Stimulated activated CD4-positive, alpha-beta T cell treated with anti-CD3 and anti-CD28 coated beads, Interleukin-1b, Interleukin-23, amount 100 ng/mL, for 24 hours (primary cell): ENCODE results near the gene EVA1C.
"Not testable (repeated sequence)": the region's sequence is repeated elsewhere in the genome, so short reads cannot be mapped to it uniquely, and the experiment has no call there.

Experiments used
- DNase-seq, 4 experiments: peaks; one replicate each; pipeline ENCODE4 v3.0.0-alpha.2; 2020; ENCODE audit warnings: low read depth in 4 of 4, low spot score in 1 of 4

The EVA1C gene

DNA sequence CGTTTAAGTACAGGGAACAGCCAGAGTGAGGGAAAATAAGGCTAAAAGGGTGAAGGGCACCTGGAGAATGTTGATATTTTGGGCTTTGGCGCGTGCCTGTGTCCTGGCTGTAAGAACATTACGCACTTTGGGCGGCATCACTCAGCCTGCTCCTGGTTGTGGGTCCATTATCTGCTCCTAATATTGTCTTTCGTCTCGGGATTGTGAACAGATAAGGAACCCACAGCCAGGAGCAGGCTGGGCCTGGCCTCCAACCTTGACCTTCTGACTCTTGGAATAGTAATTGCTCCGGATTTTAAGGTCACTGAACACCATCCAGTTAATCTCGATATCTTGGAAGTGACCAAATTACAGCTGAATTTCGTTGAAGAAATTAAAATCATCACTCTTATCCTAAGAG is 111.0 kb downstream of the EVA1C start:
- no peak for DNase-seq

DNA sequence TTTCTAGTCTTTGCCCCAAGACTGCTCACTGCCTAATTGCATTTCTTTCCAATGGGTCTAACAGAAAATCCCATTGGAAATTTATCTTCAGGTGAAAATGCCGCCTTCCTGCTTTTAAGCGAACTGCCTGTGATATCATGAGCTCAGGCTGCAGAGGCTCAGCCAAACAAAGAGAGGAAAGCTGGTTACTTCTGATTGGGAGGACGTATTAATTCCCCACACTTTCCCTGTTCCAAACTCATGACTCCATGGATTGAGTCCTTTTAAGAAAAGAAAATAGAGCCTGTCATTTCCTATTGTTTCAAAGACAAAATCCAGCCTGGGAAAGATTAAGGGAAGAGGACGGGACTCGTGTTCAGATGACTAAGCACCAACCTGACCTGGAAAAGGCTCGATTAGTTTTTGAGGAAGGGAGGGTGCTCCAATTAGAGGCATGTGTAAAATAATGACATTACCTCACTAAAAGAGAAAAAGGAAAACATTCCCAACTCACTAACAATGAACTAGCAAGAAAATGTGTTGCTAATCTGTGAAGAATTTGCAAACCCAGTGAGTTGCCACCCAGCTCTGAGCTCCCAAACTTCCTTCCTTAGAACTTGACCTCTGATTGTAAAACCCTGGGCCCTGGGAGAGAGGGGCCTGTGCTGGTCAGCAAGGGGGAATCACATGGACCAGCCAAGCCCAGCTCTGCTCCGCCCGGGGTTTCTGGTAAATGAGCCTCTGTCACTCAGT is 111.6 kb downstream of the EVA1C start:
- DNase-seq = no peak

GRCh38 chr21:32525282-32525681 is 112.8 kb downstream of the EVA1C start:
- no peak for DNase-seq

DNA sequence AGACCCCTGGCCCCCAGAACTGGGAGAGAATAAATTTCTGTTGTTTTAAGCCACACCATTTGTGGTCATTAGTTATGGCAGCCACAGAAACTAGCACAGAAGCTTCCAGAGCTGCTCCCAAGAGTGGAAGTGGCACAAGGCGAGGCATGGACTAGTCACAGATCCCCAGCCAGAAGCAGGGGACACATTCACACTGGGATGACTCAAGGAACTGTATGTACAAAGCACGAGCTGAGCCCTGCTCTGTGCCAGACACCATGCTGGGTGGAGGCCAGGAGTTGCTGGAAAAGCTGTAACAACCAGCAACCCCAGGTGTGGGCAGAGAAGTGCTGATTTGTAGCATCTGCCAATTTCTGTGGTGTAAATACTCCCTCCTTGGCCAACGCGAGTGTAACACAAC is 117.2 kb downstream of the EVA1C start:
- no peak for DNase-seq

- not testable (repeated sequence) for DNase-seq
Observed at GRCh38 chr21:32530809-32531208, 118.3 kb downstream of the EVA1C start.

- DNase-seq = not testable (repeated sequence)
Observed at GRCh38 chr21:32531561-32531960, 119.1 kb downstream of the EVA1C start.

DNA sequence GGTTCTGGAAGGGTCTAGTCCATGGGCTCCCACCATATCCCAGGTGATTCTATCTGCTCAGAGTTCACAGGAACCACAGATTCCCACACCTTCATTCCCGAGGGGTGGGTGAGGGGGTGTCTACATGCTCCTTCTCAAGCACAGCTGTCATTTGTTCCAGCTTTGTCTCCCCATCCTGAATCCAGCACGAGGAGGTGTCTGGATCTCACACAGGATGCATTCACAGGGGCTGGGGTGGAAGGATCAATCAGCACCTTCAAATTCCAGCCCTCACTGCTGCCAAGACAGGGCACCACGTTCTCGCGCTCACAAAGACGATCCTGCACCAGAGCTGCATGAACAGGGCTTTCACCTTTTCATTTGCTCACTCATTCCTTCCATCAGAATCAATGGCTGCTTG is 120.1 kb downstream of the EVA1C start:
- no peak for DNase-seq

- DNase-seq = no peak
Observed at GRCh38 chr21:32533053-32533452, 120.5 kb downstream of the EVA1C start.

DNA sequence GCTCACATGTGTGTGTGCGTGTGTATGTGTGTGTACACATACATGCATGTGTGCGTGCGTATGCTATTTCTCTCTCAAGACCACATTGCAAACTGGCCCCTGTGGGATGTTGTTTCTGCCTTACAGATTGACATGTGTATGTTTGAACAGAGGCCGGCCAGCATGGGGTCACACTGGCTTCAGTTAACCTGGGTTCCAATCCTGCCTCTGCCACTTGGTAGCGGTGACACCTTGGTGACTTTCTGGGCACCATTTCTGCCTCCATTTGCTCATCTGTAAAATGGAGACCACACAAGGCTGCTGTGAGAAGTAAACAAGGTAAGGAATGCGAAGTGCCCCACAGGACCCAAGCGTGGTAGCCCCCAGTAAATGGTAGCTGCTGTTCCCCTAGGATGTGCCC is 121.1 kb downstream of the EVA1C start:
- no peak for DNase-seq

DNA sequence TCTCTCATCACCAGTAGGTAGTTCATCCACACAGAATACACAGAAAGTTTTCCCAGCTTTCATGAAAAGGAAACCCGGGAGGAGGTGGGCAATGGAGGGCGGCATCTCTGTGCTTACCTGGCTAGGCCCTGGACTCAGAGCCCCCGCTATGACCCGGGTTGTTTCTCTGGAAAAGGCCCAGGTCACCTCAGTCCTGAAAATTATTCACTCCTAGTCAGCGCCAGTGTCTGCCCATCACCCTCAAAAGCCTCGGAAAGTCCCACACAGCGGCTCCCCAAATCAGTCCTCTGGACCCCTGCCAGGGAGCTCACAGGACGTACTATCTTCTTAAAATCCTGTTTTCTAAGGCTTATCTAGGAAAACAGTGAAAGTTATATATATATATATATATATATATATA is 121.6 kb downstream of the EVA1C start:
- DNase-seq = no peak

DNA sequence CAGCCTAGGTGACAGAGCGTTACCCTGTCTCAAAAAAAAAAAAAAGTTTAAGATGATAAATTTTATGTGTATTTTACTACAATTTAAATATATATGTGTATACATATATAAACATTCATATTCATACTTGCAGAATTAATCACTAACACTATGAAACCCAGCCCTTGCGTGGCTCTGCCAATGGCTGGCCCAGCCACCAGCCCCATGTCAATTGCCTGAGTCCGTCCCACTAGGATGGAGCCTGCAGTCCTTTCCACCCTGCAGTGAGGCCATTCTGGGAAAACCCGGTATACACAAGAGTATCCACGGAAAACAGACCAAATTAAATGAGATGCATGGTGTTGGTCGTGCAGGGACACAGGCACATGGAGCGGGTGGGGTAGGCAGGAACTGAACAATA is 123.1 kb downstream of the EVA1C start:
- DNase-seq = no peak

DNA sequence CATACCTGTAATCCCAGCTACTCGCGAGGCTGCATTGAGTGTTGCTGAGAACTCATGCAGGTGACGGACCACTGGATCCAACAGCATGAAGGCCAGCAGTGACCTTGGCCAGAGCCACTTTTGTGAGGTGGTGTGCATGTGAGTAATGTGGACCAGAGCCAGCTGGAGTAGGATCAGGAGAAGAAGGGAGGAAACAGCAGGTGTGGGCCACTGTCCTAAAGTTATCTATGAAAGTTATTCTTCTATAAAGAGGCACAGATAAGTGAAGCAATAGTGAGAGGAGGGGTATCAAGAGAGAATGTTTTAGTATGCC is 125.0 kb downstream of the EVA1C start:
- no peak for DNase-seq

- no peak for DNase-seq
Observed at GRCh38 chr21:32538147-32538792, 125.8 kb downstream of the EVA1C start.

DNA sequence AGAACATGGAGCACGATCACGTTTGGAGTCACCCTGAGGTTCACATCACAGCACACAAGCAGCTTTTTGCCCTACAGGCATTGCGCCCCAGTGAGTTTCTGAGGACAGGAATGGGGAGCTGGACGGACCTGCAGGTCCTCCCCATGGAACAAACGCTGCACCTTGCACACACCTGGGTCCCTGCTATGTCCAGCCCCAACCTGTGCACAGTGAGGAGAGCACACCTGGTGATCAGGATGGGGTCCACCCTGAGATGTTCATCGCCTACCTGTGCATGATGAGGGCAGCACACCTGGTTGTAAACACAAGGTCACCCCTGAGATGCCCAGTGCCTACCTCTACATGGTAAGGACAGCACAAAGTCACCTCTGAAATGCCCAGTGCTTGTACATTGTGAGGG is 126.9 kb downstream of the EVA1C start:
- DNase-seq = no peak

- DNase-seq = not testable (repeated sequence)
Observed at GRCh38 chr21:32543056-32543455, 130.6 kb downstream of the EVA1C start.

DNA sequence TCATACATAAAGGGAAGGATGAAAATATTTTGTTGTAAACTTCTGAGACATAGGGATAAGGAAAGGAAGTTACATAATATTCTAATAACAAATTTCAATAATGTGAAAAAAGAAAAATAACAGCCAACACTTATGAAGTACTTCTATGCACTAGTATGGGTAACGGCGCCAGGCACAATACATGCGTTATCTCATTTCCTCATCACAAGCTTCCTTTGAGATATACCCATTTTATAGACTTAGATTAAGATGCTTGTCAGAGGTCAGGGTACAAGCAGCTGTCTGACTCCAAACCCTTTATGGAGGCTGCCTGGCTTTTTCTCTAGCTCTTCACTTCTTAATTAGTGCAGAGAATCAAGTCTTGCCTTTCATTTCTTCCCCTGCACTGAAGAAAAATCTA is 131.5 kb downstream of the EVA1C start:
- no peak for DNase-seq

- no peak for DNase-seq
Observed at GRCh38 chr21:32544697-32545096, 132.2 kb downstream of the EVA1C start.

DNA sequence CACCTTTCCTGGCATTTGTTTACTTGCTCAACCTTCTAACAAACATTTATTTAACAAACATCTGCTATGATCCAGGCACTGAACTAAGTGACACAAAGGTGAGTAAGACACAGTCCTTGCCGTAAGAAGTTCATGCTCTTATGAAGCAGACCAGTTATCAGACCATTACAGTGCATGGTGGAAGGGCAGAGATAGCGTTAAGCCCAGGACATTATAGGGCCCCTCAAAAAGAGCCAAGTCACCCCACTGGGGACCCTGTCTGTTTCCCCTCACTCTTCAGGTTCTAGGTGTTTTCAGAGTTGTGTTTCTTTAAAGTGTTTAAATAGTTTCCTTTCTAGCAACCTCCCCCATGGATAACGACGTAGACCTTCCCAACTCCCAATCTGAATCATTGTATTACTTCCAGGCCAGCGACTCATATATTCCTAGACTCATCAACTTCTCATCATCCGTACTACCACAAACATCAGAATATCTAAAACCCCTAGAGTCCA is 133.5 kb downstream of the EVA1C start:
- no peak for DNase-seq

GRCh38 chr21:32547018-32547417 is 134.5 kb downstream of the EVA1C start:
- no peak for DNase-seq

DNA sequence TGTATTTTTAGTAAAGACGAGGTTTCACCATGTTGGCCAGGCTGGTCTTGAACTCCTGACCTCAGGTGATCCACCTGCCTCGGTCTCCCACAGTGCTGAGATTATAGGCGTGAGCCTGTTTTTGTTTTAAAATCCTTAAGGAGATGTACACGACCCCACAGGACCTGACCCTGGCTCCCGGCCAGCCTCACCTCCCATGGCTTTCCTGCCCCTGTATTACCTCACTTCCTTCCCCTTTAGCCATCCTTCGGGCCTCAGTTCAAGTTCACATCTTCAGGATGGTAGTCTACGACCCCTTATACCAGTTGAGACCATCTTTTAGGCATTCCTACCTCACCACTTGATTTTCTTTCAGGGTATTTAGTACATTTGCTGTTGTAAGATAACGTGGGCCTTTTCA is 136.5 kb downstream of the EVA1C start:
- DNase-seq = no peak

DNA sequence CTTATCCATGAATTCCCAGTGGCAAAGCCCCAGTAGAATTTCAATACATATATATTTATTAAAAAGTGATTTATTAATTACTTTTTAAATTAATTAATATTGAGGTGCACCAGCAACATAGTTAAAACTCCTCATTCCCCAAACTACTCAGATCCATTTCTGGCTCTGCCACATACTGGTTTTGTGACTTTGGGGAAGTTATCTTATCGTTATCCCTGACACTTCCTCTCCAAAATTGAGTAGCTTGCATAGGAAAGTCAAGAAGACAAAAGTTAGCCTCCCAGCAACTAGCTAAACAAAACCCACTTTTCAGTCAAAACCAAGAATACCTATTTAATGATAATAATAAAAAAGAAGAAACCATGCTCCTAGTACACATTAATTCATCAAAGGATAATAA is 136.9 kb downstream of the EVA1C start:
- DNase-seq = no peak

DNA sequence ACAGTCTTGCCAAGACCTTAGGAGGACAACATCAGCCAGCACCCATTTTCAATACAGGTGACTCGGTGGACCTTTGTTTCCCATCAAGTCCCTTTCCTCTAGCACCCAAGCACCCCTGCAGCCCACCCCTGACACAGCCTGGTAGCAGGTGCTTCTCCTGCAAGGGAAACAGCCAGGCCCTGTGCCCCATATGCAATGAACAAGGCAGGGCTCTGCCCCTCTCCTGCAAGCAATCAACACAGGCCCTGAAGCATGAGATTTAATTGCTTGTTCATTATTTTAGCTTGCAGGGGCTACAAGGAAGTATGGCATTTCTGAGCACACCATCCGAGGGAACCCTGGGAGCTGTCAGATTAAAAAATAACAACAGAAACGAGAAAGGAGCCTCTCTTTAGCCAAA is 137.4 kb downstream of the EVA1C start:
- no peak for DNase-seq
